GM18870 (cell line): ENCODE results near the gene SLC18A2.
"Not testable (repeated sequence)": the region's sequence is repeated elsewhere in the genome, so short reads cannot be mapped to it uniquely, and the experiment has no call there.

Experiments
- ATAC-seq: cut with Tn5 transposase; IDR thresholded peaks from one replicate; pipeline ENCODE4 v1.9.1; 2021; ENCODE audit warnings: moderate library complexity; ENCODE audit not compliant: unreplicated experiment

Gene SLC18A2

DNA sequence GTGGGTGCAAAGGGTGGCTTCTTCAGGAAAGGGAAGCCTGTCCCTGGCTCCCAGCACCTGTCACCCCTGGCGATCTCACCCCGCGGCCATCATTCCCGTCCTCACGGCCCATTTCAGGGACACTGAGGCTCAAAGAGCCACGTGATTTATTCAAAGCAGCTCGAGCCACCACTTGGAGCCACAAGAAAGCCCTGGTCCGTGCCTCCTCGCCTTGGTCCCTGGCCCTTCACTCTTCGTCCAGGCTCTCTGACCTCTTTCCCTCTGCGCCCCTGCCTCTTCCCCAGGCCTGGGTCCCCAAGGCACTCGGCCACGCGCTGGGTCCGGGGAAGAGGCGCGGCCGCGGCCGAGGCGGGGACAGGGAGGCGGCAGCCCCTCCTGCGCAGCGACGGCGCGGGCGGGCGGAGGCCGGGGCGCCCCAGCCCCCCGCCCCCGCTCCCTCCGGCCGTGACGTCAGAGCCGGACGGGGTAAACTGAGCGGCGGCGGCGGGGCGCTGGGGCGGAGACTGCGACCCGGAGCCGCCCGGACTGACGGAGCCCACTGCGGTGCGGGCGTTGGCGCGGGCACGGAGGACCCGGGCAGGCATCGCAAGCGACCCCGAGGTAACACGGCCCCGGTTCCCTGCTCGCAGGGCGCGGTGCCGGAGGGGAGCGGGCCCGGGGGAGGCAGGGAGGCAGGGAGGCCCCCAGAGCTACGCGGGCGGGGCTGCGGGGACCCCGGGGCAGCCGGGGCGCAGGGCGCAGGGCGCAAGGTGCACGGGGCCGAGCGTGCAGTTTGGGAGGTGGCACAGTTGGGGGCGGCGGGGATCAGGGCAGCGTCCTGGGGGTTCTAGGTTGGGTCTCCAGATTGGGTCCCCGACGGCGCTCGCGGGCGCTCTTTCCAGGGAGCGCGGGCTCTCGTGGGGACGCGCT is at the start of gene SLC18A2:
TSS of gene SLC18A2 (plus strand) at position 494 of the 909 bp plus-strand sequence. CDS start 580 bp downstream, outside the sequence.
- no peak for ATAC-seq

DNA sequence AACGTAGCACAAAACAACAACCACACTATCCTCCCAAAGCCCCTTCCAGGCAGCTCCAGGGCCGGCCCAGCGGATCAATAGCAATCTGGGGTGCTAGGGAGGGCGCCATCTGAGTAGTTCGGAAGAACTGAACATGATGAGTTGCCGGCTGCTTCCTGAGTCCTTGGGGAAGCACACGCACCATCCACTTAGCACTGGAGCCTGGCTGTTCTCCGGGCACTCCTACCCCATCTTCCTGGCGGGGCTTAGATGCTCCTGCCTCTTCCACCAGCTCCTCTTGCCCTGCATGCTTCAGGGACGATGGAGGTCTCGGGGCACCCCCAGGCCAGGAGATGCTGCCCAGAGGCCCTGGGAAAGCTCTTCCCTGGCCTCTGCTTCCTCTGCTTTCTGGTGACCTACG is 43.7 kb upstream of the SLC18A2 start, which contains the start of gene KCNK18:
TSS of gene KCNK18 (plus strand) at position 301 of the 400 bp plus-strand sequence. CDS start at position 301, 0 bp downstream.
- no peak for ATAC-seq

DNA sequence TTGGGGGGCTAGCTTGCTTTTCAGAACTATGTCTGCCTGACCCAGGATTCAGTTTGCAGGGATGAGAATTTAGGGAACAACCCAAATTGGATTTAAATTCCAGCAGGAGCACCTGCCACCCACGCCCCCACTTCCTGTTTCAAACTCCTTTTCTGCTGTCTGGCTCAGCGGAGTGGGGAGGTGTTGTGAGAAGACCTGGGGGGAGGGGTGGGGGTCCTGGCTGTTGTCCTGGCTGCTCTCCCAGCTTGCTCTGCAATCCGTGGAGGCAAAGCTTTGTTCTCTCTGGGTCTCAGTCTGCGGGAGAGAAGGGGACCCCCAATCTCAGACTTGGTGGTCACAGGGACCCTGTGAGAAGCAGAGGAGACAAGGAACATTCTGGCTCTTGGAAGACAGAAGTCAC is 42.8 kb upstream of the SLC18A2 start:
- ATAC-seq: no peak

DNA sequence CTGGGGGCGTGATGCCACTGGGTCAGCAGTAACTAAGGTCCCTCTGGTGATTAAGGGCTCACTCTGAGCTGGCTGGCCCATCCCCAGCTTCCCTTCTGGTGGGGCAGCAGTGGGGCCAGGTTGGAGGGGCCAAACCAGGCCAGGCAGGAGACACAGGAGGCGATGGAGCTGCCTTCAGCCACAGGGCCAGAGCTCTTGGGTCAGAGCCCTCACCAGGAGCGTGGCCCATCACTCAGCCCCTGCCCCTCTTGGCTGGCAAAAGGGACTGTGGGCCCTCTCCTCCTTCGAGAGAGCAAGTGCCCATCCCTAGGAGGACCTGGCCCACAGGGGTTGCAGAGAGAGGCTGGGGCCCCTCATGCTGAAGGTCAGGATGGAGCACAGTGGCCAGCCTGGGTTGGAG is 39.1 kb upstream of the SLC18A2 start:
- ATAC-seq: no peak

DNA sequence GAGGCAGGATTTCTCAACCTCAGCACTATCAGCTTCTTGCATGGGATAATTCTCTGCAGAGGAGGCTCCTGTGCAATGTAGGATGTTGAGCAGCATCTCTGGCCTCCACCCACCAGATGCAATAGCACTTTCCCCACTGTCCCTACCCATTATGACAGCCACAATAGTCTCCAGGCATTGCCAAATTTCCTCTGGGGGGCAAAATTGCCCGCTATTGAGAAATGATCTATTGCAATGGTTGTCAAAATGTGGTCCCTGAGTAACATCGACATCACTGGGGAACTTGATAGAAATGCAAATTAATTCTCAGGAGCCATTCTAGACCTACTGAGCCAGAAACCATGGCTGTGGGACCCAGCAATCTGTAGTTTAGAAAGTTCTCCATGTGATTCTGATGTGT is 36.6 kb upstream of the SLC18A2 start:
- no peak for ATAC-seq

DNA sequence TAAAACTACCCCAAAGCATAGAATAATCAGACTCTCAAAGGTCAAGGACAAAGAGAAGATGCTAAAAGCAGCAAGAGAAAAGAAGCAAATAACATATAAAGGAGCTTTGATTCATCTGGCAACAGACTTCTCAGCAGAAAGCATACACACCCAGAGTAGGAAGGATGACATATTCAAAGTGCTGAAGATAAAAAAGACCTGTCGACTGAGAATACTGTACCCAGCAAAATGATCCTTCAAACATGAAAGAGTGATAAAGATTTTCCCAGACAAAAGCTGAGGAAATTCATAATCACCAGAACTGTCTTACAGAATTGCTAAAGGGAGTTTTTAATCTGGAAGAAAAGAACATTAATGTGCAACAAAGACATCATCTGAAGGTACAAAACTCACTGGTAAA is 28.7 kb upstream of the SLC18A2 start:
- ATAC-seq: no peak

DNA sequence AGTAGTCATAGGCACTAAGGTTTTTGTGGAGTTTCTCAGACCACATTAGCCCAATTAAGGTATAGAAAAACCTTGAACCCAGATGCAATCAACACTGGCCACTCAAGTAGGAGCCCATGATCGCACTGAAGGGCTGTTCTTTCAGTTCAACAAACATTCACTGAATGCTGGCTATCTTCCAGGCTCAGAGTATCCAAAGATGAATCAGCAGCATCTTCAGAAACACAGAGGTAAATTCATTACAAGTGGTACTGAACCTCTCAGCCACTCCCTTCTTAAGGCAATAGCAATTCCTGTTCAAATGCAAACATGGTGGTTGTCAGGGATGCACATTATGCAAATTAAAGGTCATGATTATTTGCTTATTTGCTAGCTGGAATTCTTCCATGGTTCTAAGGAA is 26.5 kb upstream of the SLC18A2 start:
- ATAC-seq: no peak

DNA sequence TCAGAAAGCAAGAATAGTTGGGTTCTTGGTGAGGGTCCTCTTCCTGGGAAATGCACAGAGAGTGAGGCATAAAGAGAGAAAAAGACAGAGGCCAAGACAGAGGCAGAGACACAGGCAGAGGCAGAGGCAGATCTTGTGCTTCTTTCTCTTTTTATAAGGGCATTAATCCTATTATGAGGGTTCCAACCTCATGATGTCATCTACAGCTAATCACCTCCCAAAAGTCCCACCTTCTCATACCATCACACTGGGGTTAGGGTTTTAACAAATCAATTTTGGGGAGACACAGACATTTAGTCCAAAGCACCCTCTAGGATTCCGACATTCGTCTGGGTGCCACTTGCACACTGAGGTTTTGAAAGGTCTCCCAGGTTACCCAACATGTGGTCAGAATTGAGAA is 25.8 kb upstream of the SLC18A2 start:
- no peak for ATAC-seq

DNA sequence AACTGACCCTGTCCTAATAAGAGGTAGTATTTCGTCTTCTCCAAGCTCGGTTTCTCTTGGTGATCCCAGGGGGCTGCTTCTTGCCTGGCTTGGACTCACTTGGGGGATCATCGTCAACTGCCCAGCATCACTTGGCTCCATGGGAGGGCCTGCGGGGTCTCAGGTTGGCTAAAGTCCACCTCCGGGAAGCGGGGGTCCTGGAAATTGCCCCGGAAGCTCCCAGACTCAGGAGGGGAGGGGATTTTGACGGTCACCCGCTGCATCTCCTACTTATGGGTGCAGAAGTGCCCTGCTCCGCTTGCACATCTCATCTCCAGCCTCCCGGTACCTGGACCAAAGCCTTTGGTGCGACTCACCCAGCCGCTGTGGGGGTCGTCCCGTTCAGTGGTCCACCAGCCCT is 24.9 kb upstream of the SLC18A2 start:
- ATAC-seq: no peak

DNA sequence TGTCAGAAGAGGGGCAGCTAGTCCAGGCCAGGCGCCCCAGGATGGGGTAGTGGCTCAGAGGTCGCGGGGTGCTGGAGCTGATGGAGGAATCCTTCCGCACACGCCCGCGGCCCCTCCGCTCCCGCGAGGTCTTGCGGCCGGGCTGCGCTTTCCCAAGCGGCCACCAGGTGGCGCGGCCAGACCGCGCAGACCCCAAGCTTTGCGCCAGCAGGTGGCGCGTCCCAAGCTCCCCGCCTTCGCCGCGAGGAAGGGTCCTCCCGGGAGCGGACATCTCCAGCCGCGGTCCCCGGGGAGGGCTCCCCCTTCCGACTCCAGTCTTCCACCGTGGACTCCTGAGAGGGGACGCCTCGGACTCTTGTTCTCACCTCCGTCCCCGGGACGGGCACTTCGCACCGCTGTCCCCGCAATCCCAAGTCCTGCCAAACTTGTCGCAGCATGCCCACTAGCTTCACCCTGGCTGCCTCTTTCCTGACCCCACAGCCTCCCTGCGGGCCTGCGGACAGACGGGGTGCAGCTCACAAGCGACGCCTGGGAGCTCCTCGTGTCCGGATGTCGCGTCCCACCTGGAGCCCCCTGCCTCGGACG is 24.2 kb upstream of the SLC18A2 start:
- ATAC-seq: peak; percentile 58

DNA sequence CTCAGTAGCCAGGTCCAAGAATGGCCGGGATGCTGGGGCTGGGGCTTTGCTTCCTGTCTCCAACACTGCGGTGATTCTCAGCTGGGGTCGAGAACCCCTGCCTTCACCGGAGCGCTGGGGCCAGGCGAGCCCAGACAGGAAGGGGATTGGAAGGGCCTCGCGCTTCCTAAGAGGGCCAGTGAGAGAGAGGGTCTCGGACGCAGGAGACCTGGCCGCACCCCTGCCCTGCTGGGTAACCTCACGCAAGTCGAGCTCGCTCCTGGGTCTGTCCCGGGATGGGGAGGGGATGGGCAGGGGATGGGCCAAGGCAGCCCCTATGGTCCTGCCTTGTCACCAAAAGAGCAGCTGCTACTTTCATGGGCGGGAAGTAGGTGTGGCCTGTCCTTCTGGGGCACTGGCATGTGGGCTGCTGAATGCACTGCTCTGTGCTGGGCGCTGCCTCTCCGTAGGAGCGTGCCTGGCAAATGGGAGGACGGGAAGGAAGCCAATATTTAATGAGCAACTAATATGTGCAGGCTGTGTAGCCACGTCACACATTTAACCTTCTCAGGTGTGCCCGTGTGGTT is 23.6 kb upstream of the SLC18A2 start:
- peak; percentile 36 for ATAC-seq

DNA sequence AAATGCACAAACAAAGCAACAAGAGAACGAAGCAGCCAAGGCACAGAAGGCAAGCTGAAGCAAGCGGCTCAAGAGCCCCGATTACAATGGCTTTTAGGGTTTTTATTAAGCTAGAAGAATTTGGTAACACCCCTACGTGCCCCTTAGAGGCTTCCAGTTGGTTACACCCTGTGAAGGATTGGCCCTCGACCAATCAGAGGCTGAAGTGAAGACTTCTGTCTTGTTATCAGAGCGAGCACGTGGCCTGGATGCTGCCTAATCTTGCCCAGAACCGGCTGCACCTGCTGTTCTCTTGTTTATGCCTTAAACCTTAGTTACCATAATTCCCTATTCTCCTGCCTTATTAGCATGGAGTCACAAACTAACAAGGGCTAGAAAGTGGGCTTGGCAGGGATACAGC is 22.3 kb upstream of the SLC18A2 start:
- no peak for ATAC-seq

DNA sequence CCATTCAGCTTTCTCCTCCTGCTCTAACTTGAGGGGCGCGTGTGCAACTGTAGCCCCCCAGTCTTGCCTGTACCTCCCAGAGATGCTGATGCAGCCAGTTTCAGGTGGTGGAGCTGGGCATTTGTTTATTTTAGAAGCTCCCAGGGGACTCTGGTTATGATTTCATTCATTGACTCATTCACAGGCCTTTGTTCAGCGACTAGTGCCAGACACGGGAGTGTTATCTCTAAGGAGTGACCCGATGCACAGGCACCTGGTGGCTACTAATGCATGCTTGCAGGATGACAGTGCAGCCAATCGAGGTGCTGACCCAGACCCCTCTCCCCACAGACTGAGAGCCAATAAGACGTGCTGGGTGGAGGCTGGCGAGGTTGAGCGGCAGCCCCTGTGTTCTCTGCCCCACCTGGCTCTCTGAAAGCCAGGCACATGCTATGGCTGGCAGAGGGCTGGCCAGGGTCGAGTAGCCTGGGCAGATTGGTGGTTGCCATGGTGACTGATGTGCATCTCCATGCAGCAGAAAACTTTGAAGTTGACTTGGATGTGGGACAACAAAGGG is 19.7 kb upstream of the SLC18A2 start:
- ATAC-seq: no peak

DNA sequence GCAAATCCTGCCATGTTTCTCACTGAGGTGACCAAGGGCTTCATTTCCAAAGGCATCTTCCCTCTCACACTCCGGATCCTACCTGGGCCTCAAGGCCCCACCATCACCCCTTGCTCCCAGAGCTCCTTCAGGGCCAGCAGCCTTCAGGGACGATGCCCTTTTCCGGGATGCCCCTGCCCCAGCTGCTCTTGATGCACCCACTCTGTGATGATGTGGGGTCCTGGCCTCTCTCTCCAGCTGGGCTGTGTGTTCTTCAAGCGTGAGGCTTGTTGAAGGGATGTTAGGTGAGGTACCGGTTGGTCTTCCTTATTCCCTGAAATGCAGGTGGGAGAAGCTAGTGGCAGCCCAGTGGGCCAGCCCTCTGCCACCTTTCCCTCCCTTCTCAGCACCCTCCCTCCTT is 18.4 kb upstream of the SLC18A2 start:
- ATAC-seq: no peak

DNA sequence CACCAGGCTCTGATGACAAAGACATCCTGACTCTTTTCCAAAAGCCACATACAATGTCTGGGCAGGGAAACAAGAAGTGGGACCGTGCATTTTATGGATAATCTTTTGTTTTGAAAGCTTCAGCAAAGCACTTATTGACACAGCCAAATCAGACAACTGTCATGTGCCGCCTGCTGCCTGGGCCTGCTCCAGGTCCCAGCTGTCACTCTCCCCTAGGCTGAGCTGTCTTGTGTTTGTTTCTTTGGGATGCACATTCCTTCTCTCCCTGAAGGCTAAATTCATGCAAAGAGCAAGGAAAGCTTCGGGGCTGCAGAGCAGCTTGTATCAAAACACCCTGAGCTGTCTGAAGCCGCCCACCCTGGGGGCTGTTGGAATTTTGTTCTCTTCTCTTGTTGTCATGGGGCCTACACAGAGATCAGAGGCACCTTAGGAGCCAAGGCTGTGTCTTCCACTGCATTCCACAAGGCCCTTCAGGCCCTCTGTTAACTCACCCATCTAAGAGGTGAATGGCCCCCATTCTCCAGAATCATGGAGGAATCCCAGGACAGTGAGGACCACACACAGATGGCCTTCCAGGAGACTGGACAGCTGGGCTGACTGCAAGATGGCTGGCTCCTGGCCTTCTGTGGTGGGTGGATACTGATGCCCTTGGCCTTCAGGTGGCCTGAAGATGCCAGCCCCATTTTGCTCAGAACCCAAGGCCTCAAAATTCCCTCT is 17.8 kb upstream of the SLC18A2 start:
- ATAC-seq: no peak

DNA sequence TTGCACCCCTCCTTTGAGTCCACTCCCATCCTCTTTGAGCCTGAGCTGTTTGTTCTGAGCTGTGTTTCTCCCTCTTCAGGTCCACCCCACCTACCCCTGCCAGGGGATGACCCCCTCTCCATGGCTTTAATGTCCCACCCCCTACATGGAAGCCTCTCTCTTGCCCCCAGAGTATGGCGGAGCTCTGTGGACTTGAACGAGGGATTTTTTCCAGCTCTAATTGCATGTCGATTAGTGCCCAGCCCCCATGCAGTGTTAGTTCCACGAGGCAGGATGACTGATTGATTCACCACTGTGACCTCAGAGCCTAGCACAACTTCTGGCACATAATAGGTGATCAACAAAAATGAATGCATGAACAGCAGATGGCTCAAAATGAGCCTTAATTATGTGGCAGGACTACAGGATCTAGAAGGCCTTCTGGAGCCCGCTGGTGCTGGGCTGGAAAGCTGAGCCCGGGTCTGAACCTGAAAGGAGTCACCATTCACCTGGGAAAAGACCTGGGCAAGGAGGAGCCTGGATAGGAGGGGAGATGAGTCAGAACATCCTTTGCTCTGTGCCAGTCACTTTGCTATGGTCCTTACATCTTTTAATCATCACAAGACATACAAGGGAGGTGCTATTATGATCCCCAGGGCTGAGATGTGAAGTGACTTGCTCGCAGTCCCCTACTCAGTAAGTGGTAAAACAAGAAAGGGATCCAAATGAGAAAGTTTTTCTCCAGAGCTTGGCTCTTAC is 17.1 kb upstream of the SLC18A2 start:
- no peak for ATAC-seq

DNA sequence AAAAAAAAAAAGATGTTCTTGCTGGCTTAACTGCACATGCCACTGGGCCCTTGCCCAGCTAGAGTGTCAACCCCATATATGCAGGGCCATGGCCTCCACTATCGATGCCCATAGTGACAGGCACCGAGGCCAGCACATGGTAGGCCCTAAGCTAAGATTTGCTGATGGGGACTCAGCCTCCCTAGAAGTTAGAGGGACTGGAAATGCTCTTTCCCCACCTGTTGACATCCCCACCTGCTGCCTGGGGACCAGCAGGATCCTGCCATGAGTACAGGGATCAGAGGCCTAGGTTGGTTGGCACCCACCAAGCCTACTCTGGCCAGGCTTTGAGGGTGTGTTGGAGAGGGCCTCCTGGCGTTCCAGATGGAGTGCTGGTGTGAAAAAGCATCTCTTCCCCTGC is 16.0 kb upstream of the SLC18A2 start:
- no peak for ATAC-seq

DNA sequence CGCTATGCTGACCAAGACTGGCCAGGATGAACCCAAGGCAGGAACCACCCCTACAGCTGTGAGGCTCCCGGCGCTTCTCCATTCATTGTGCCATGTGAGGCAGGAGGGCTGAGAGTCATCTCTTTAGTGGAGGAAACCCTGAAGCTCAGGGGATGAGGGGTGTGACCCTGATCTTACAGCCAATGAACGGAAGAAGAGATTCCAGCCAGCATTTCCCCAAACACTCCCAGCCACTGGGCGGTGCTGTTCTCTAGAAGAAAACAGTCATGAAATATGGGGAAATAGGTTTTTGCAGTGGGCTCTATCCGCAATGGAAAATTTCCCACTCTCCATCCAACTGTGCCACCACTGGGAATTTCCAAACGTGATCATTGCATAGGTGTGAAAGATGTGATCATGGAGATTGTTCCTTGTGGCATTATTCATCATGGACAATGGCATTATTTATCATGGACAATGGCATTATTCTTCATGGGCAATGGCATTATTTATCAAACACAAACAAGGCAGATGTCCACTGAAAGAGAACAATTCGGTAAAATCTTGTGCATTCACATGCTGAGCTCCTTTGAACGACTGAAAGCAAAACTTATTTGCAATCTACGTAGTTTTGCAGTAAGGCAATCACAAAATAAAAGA is 14.0 kb upstream of the SLC18A2 start:
- ATAC-seq: no peak

DNA sequence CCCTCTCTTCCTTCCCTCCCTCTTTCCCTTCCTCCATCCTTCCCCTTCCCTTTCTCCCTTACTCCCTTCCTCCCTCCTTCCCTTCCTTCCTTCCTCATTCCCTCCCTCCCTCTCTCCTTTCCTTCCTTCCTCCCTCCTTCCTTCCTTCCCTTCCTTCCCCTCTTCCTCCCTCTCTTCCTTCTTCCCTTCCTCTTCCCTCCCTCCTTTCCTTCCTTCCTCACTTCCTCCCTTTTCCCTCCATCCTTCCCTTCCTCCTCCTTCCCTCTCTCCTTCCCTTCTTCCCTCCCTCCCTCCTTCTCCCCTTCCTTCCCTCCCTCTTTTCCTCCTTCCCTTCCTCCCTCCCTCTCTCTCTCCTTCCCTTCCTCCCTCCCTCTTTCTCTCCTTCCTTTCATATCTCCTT is 12.7 kb upstream of the SLC18A2 start:
- ATAC-seq: no peak

DNA sequence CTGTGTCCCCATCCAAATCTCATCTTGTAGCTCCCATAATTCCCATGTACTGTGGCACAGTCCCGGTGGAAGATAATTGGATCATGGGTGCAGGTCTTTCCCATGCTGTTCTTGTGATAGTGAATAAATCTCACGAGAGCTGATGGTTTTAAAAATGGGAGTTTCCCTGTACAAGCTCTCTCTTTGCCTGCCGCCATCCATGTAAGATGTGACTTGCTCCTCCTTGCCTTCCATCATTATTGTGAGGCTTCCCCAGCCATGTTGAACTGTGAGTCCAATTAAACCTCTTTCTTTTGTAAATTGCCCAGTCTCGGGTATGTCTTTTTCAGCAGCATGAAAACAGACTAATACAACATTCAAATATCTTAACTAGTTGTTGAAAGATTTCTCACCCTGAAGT is 10.8 kb upstream of the SLC18A2 start:
- ATAC-seq: not testable (repeated sequence)
